K562 (cell line): ENCODE results near the gene ROM1. TPM values are rescaled to one million over a fixed set of nuclear protein-coding genes. Genes with fewer than 3 reads are reported as not detected.
A peak's percentile ranks its signal among the peaks of the same experiment; 100 is the strongest.

Experiments
- ATF4 ChIP-seq: fragments of 450-650 bp; formaldehyde crosslinking; IDR thresholded peaks from 2 replicates; pipeline ENCODE4 v1.4.0; 2022; ENCODE audit warnings: mild to moderate bottlenecking, moderate library complexity
- BHLHE40 ChIP-seq: IDR thresholded peaks from 2 replicates; pipeline ENCODE4 v1.6.1; 2011; ENCODE audit warnings: low read length, improper control_type of control experiment
- EHMT2 ChIP-seq: fragments of 450-650 bp; IDR thresholded peaks from 2 replicates; pipeline ENCODE4 v1.6.1; 2018; ENCODE audit warnings: antibody characterized with exemption
- FOS ChIP-seq: IDR thresholded peaks from 3 replicates; pipeline ENCODE4 v1.6.1; 2011; ENCODE audit not compliant: insufficient read length; ENCODE audit errors: extremely low read depth
- MYC ChIP-seq, 2 experiments: fragments of 250-450 bp in 1 of 2; sonication (Bioruptor Pico) in 1 of 2; IDR thresholded peaks; 2 replicates each; pipeline versions ENCODE4 v1.5.1 to v1.6.1; 2012 to 2021; ENCODE audit warnings: low read depth in 2 of 2, borderline replicate concordance in 1 of 2, improper control_type of control experiment in 1 of 2, low read length in 1 of 2, mild to moderate bottlenecking in 1 of 2, moderate library complexity in 1 of 2
- NR4A1 ChIP-seq, 2 experiments: fragments of 250-450 bp in 1 of 2; fragments of 450-650 bp in 1 of 2; sonication (Bioruptor Pico) in 1 of 2; IDR thresholded peaks; 2 replicates each; pipeline versions ENCODE4 v1.4.0 to v1.6.1; 2016 to 2020; ENCODE audit warnings: mild to moderate bottlenecking in 2 of 2, missing compliant biosample characterization in 1 of 2, missing genetic modification characterization in 1 of 2, moderate library complexity in 1 of 2
- RBFOX2 ChIP-seq: fragments of 200-400 bp; formaldehyde crosslinking; IDR thresholded peaks from 2 replicates; pipeline ENCODE4 v1.6.1; 2017; ENCODE audit warnings: low read depth, mild to moderate bottlenecking, low read length, moderate library complexity
- RBM17 ChIP-seq: fragments of 200-400 bp; formaldehyde crosslinking; IDR thresholded peaks from 2 replicates; pipeline ENCODE4 v1.6.1; 2017; ENCODE audit warnings: low read depth, mild to moderate bottlenecking, low read length, borderline replicate concordance
- TCF15 ChIP-seq: fragments of 250-450 bp; sonication (Bioruptor Pico); IDR thresholded peaks from 2 replicates; pipeline ENCODE4 v1.8.0; 2022; ENCODE audit warnings: moderate library complexity, mild to moderate bottlenecking, inconsistent platforms
- TCF7 ChIP-seq: sonication (generic); IDR thresholded peaks from 2 replicates; pipeline ENCODE4 v1.6.1; 2016; ENCODE audit warnings: antibody characterized with exemption, borderline replicate concordance
- TFAM ChIP-seq: fragments of 250-450 bp; sonication (Bioruptor Pico); conservative IDR thresholded peaks from 2 replicates; pipeline ENCODE4 v1.5.0; 2021; ENCODE audit warnings: mild to moderate bottlenecking, moderate library complexity
- polyA plus RNA-seq, 8 experiments: library from polyadenylated mRNA; depleted of rRNA in 4 of 8; stranded (reverse) in 5 of 8; unstranded in 3 of 8; fragments of >200 nt; fragmentation: Nextera tagmentation in 2 of 8; fragmentation: Illumina TruSeq in 1 of 8; extraction: Ambion mirVana in 2 of 8; extraction: Trizol in 1 of 8; gene quantifications; 2 replicates each; pipeline versions ENCODE4 v1.2.1 to v1.2.3, GENCODE V29; 2011 to 2014; ENCODE audit warnings: inconsistent platforms in 1 of 8, missing spikeins in 1 of 8
- total RNA-seq, 7 experiments: library from RNA; depleted of rRNA in 6 of 7; stranded (reverse); fragments of >200 nt in 6 of 7; fragmentation: Illumina TruSeq in 2 of 7; extraction: Trizol in 2 of 7; gene quantifications; 2 replicates each; pipeline versions ENCODE4 v1.2.1 to v1.2.3, GENCODE V29; 2011 to 2021; ENCODE audit warnings: low replicate concordance in 1 of 7
- TF ChIP-seq, protein P1 (sequence below): fragments of 450-650 bp; IDR thresholded peaks from 2 replicates; pipeline ENCODE4 v1.6.1; 2017; ENCODE audit warnings: antibody characterized with exemption, mild to moderate bottlenecking
- TF ChIP-seq, protein P2 (sequence below): sonication (generic); formaldehyde crosslinking; IDR thresholded peaks from 2 replicates; pipeline ENCODE4 v1.4.0; 2020; ENCODE audit warnings: mild to moderate bottlenecking, missing genetic modification reagents
- TF ChIP-seq, protein P3 (sequence below), 3 experiments: fragments of 200-800 bp in 1 of 3; fragments of 250-450 bp in 1 of 3; fragments of 450-650 bp in 1 of 3; sonication (Bioruptor Pico) in 1 of 3; sonication (Bioruptor generic) in 1 of 3; formaldehyde crosslinking in 1 of 3; IDR thresholded peaks; 2 replicates each; pipeline versions ENCODE4 v1.6.1 to v1.8.0; 2016 to 2022; ENCODE audit warnings: mild to moderate bottlenecking in 2 of 3, missing genetic modification characterization in 2 of 3, missing compliant biosample characterization in 1 of 3, moderate library complexity in 1 of 3

The ROM1 gene
- total and polyA plus RNA-seq, 9 of the 15 experiments (the other 6 are each of a cell fraction or from before 2014, with no cell fraction given), result 0.75 to 4.0 (median 2.6) TPM

GRCh38 chr11:62591448-62592145, 21.5 kb upstream of the ROM1 start, which contains the start of gene TUT1 (continued):
- TF ChIP-seq, protein P1, sequence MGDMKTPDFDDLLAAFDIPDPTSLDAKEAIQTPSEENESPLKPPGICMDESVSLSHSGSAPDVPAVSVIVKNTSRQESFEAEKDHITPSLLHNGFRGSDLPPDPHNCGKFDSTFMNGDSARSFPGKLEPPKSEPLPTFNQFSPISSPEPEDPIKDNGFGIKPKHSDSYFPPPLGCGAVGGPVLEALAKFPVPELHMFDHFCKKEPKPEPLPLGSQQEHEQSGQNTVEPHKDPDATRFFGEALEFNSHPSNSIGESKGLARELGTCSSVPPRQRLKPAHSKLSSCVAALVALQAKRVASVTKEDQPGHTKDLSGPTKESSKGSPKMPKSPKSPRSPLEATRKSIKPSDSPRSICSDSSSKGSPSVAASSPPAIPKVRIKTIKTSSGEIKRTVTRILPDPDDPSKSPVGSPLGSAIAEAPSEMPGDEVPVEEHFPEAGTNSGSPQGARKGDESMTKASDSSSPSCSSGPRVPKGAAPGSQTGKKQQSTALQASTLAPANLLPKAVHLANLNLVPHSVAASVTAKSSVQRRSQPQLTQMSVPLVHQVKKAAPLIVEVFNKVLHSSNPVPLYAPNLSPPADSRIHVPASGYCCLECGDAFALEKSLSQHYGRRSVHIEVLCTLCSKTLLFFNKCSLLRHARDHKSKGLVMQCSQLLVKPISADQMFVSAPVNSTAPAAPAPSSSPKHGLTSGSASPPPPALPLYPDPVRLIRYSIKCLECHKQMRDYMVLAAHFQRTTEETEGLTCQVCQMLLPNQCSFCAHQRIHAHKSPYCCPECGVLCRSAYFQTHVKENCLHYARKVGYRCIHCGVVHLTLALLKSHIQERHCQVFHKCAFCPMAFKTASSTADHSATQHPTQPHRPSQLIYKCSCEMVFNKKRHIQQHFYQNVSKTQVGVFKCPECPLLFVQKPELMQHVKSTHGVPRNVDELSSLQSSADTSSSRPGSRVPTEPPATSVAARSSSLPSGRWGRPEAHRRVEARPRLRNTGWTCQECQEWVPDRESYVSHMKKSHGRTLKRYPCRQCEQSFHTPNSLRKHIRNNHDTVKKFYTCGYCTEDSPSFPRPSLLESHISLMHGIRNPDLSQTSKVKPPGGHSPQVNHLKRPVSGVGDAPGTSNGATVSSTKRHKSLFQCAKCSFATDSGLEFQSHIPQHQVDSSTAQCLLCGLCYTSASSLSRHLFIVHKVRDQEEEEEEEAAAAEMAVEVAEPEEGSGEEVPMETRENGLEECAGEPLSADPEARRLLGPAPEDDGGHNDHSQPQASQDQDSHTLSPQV, result 0 out of 2 replicates have a peak, but pooled peaks have one; percentile 30
- TF ChIP-seq ATF4 (CRISPR knock-in tag), result no peak
- TF ChIP-seq TCF7, result peak; percentile 38; the same call in 1 of the 2 replicates
- no peak for TF ChIP-seq RBM17
- TF ChIP-seq RBFOX2, result peak; percentile 94
- TF ChIP-seq NR4A1 (CRISPR knock-in tag; IDR thresholded peaks at IDR 0.05), result no peak
- no peak for TF ChIP-seq NR4A1 (tag; IDR thresholded peaks at IDR 0.05)
- TF ChIP-seq BHLHE40, result peak; percentile 70
- TF ChIP-seq TCF15 (CRISPR knock-in tag), result no peak
- TF ChIP-seq, protein P2, sequence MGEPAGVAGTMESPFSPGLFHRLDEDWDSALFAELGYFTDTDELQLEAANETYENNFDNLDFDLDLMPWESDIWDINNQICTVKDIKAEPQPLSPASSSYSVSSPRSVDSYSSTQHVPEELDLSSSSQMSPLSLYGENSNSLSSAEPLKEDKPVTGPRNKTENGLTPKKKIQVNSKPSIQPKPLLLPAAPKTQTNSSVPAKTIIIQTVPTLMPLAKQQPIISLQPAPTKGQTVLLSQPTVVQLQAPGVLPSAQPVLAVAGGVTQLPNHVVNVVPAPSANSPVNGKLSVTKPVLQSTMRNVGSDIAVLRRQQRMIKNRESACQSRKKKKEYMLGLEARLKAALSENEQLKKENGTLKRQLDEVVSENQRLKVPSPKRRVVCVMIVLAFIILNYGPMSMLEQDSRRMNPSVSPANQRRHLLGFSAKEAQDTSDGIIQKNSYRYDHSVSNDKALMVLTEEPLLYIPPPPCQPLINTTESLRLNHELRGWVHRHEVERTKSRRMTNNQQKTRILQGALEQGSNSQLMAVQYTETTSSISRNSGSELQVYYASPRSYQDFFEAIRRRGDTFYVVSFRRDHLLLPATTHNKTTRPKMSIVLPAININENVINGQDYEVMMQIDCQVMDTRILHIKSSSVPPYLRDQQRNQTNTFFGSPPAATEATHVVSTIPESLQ (CRISPR knock-in tag), result no peak
- TF ChIP-seq FOS, result peak; percentile 87
- TF ChIP-seq, protein P3, sequence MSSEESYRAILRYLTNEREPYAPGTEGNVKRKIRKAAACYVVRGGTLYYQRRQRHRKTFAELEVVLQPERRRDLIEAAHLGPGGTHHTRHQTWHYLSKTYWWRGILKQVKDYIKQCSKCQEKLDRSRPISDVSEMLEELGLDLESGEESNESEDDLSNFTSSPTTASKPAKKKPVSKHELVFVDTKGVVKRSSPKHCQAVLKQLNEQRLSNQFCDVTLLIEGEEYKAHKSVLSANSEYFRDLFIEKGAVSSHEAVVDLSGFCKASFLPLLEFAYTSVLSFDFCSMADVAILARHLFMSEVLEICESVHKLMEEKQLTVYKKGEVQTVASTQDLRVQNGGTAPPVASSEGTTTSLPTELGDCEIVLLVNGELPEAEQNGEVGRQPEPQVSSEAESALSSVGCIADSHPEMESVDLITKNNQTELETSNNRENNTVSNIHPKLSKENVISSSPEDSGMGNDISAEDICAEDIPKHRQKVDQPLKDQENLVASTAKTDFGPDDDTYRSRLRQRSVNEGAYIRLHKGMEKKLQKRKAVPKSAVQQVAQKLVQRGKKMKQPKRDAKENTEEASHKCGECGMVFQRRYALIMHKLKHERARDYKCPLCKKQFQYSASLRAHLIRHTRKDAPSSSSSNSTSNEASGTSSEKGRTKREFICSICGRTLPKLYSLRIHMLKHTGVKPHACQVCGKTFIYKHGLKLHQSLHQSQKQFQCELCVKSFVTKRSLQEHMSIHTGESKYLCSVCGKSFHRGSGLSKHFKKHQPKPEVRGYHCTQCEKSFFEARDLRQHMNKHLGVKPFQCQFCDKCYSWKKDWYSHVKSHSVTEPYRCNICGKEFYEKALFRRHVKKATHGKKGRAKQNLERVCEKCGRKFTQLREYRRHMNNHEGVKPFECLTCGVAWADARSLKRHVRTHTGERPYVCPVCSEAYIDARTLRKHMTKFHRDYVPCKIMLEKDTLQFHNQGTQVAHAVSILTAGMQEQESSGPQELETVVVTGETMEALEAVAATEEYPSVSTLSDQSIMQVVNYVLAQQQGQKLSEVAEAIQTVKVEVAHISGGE (CRISPR knock-in tag; IDR thresholded peaks at IDR 0.05), result peak; percentile 97 to 100 (median 99)
- no peak for TF ChIP-seq TFAM
- TF ChIP-seq MYC (IDR thresholded peaks at IDR 0.05; ENCODE audit: low read depth, low read length), result peak; percentile 96
- no peak for TF ChIP-seq MYC (CRISPR knock-in tag; IDR thresholded peaks at IDR 0.05; ENCODE audit: borderline replicate concordance, low read depth)
- no peak; the same call in 1 of the 2 replicates for TF ChIP-seq EHMT2
